HCT116 (cell line): ENCODE results near the gene PHPT1. TPM values are rescaled to one million over a fixed set of nuclear protein-coding genes. Genes with fewer than 3 reads are reported as not detected.

Experiments
- ATAC-seq: fragments of 200-7000 bp; cut with Tn5 transposase; 2 replicates; pipeline ENCODE4 v1.9.1; 2020; ENCODE audit warnings: mild to moderate bottlenecking, moderate library complexity
- BruUV-seq: library from RNA; stranded (reverse); fragments of 400-500 nt; replicated peaks from 2 replicates; lab custom pipeline; 2021; lab: Mats Ljungman, UMichigan
- CTCF ChIA-PET: fragments of 300-600 bp; sonication (Branson Sonifier 250); formaldehyde crosslinking; loops from one replicate; lab custom pipeline; 2021; ENCODE audit warnings: antibody characterized with exemption; lab: Charles Lee
- POLR2A ChIA-PET: fragments of 300-600, 350-600 bp; sonication (Branson Sonifier 250); formaldehyde crosslinking; loops from one replicate; lab custom pipeline; 2021; ENCODE audit warnings: antibody characterized with exemption; lab: Charles Lee
- RAD21 ChIA-PET, 2 experiments: fragments of 300-600 bp; sonication (Branson Sonifier 250); formaldehyde crosslinking; loops; one replicate each; lab custom pipeline; 2023; ENCODE audit warnings: low total read pairs in 2 of 2; ENCODE audit not compliant: uncharacterized antibody in 2 of 2, unreplicated experiment in 2 of 2, low non-redundant PET in 1 of 2; lab: Charles Lee
- DNase-seq: peaks from one replicate; pipeline ENCODE4 v3.0.0-alpha.2; 2010; ENCODE audit warnings: low read depth, low spot score
- H2AFZ ChIP-seq: fragments of 200-600 bp; shearing (Covaris generic), sonication (generic); 2 replicates; pipeline ENCODE4 v1.6.1; 2017; ENCODE audit warnings: low read depth, mixed run types, mixed read lengths, antibody characterized with exemption, low read length; ENCODE audit not compliant: poor library complexity, severe bottlenecking
- H3K27ac ChIP-seq: 2 replicates; pipeline ENCODE4 v1.5.1; 2012; ENCODE audit warnings: low read depth, low read length
- H3K27me3 ChIP-seq: fragments of 200-600 bp; sonication (generic); 2 replicates; pipeline ENCODE4 v1.6.1; 2016; ENCODE audit warnings: mixed run types, low read length, mixed read lengths; ENCODE audit not compliant: insufficient read depth
- H3K36me3 ChIP-seq, 2 experiments: fragments of 200-500 bp in 1 of 2; fragments of 200-600 bp in 1 of 2; sonication (Bioruptor generic) in 1 of 2; sonication (generic) in 1 of 2; 2 replicates each; pipeline versions ENCODE4 v1.5.1 to v1.6.1; 2014 to 2016; ENCODE audit warnings: low read length in 2 of 2, inconsistent platforms in 1 of 2, mixed read lengths in 1 of 2, mixed run types in 1 of 2; ENCODE audit not compliant: insufficient read depth in 2 of 2, control insufficient read depth in 1 of 2
- H3K4me1 ChIP-seq, 2 experiments: fragments of 200-600 bp in 1 of 2; sonication (generic) in 1 of 2; 2 replicates each; pipeline versions ENCODE4 v1.5.1 to v1.6.1; 2012 to 2017; ENCODE audit warnings: low read length in 2 of 2, inconsistent platforms in 1 of 2, mild to moderate bottlenecking in 1 of 2, mixed read lengths in 1 of 2, mixed run types in 1 of 2, moderate library complexity in 1 of 2; ENCODE audit not compliant: insufficient read depth in 2 of 2, control insufficient read depth in 1 of 2
- H3K4me2 ChIP-seq: fragments of 200-600 bp; sonication (generic); 2 replicates; pipeline ENCODE4 v1.6.1; 2017; ENCODE audit warnings: mixed run types, low read length, mixed read lengths
- H3K4me3 ChIP-seq, 2 experiments: fragments of 200-600 bp in 1 of 2; sonication (generic) in 1 of 2; replicated peaks in 1 of 2; 2 replicates each; pipeline ENCODE4 v1.5.1; 2011 to 2016; ENCODE audit warnings: low read length in 2 of 2, control low read depth in 1 of 2, low read depth in 1 of 2, mild to moderate bottlenecking in 1 of 2, mixed read lengths in 1 of 2, mixed run types in 1 of 2
- H3K79me2 ChIP-seq: fragments of 200-600 bp; sonication (generic); 2 replicates; pipeline ENCODE4 v1.6.1; 2017; ENCODE audit warnings: mild to moderate bottlenecking, mixed run types, low read length, moderate library complexity, mixed read lengths; ENCODE audit not compliant: insufficient read depth
- H3K9ac ChIP-seq: fragments of 200-600 bp; sonication (generic); 2 replicates; pipeline ENCODE4 v1.6.1; 2016; ENCODE audit warnings: low read length, mixed read lengths
- H3K9me2 ChIP-seq: fragments of 200-600 bp; sonication (generic), shearing (Covaris generic); 2 replicates; pipeline ENCODE4 v1.6.1; 2017; ENCODE audit warnings: mixed run types, mild to moderate bottlenecking, moderate library complexity; ENCODE audit not compliant: insufficient read depth
- H3K9me3 ChIP-seq, 2 experiments: fragments of 200-500 bp in 1 of 2; fragments of 200-600 bp in 1 of 2; sonication (Bioruptor generic) in 1 of 2; sonication (generic) in 1 of 2; 2 replicates each; pipeline ENCODE4 v1.6.1; 2014 to 2017; ENCODE audit warnings: low read length in 2 of 2, mixed read lengths in 2 of 2, inconsistent platforms in 1 of 2, low read depth in 1 of 2, mild to moderate bottlenecking in 1 of 2, mixed run types in 1 of 2, moderate library complexity in 1 of 2; ENCODE audit not compliant: control insufficient read depth in 1 of 2, insufficient read depth in 1 of 2
- H4K20me1 ChIP-seq: fragments of 200-600 bp; sonication (generic), shearing (Covaris generic); 2 replicates; pipeline ENCODE4 v1.6.1; 2017; ENCODE audit warnings: mixed run types, mild to moderate bottlenecking, moderate library complexity; ENCODE audit not compliant: insufficient read depth
- CEBPB ChIP-seq: IDR thresholded peaks from 2 replicates; pipeline ENCODE4 v1.6.1; 2012; ENCODE audit warnings: low read depth
- EZH2phosphoT487 ChIP-seq: fragments of 200-600 bp; IDR thresholded peaks from 2 replicates; pipeline ENCODE4 v1.6.1; 2018; ENCODE audit warnings: antibody characterized with exemption, borderline replicate concordance
- FOSL1 ChIP-seq: IDR thresholded peaks from 2 replicates; pipeline ENCODE4 v1.6.1; 2012; ENCODE audit warnings: low read depth
- POLR2AphosphoS5 ChIP-seq: IDR thresholded peaks from 2 replicates; pipeline ENCODE4 v1.6.1; 2011; ENCODE audit warnings: mild to moderate bottlenecking, low read depth, low read length, moderate library complexity
- RAD21 ChIP-seq: IDR thresholded peaks from 2 replicates; pipeline ENCODE4 v1.6.1; 2012; ENCODE audit warnings: low read depth, mild to moderate bottlenecking
- ZNF274 ChIP-seq: fragments of 200-500 bp; sonication (Bioruptor generic); IDR thresholded peaks from 2 replicates; pipeline ENCODE4 v1.6.1; 2014; ENCODE audit warnings: mild to moderate bottlenecking, low read depth, low read length, inconsistent platforms
- intact Hi-C: fragments of 100-400 bp; cut with micrococcal nuclease; formaldehyde crosslinking; loops from 2 replicates; pipeline ENCODE4 v1.10.0; 2022
- total RNA-seq: library from RNA; stranded (reverse); gene quantifications from one replicate; pipeline ENCODE4 v1.2.1, GENCODE V29; 2021; ENCODE audit not compliant: unreplicated experiment
- TF ChIP-seq, protein P1 (sequence below): IDR thresholded peaks from 2 replicates; pipeline ENCODE4 v1.6.1; 2012; ENCODE audit warnings: low read depth
- TF ChIP-seq, protein P2 (sequence below): IDR thresholded peaks from 2 replicates; pipeline ENCODE4 v1.6.1; 2012
- TF ChIP-seq, protein P3 (sequence below): IDR thresholded peaks from 2 replicates; pipeline ENCODE4 v1.6.1; 2012
- TF ChIP-seq, protein P4 (sequence below): IDR thresholded peaks from 2 replicates; pipeline ENCODE4 v1.6.1; 2011; ENCODE audit warnings: mild to moderate bottlenecking, low read length, moderate library complexity; ENCODE audit not compliant: insufficient replicate concordance; ENCODE audit errors: extremely low read depth

The PHPT1 gene
- total RNA-seq, 1 experiment from 2014 or later = 148 TPM

DNA sequence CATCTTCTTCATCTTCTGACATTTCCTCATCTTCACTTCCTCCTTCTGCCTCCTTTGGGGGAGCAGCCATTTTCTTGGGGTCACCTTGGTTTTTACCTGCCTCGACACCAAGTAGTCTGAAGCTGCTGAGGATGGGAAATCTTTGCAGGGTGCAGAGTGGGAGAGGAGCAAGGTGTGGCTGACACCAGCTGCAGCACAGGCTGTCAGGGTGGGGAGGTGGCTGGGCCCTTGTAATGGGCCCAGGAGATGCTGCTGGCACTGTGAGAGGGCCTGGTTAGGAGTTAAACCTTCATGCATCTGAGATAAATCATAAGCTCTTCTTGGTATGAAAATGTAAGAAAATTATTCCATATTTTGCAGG lies 33.8 kb upstream of the PHPT1 start:
- no TSS peak for BruUV-seq
- Histone ChIP-seq H3K4me2 (no peak overlapping the region), H3K9me3 (no peaks in the 10 kb centered on the region), H3K4me3 (no peak overlapping the region), H3K27me3 (no peaks in the 10 kb centered on the region), H3K79me2 (peaks cover 48% of the 10 kb centered on the region), H2AFZ (no peak overlapping the region), H3K9ac (no peak overlapping the region), H3K27ac (no peak overlapping the region), H3K9me2 (no peaks in the 10 kb centered on the region), H3K4me1 (no peaks in the 10 kb centered on the region), H3K36me3 (peaks cover 0 to 14% of the 10 kb centered on the region in 2 experiments; a peak in 2 of 4 replicates), H4K20me1 (no peaks in the 10 kb centered on the region)
- ChIA-PET CTCF (no interaction called here), RAD21 (no interaction called here), POLR2A (no interaction called here)
- no peak for TF ChIP-seq RAD21
- TF ChIP-seq, protein P1, sequence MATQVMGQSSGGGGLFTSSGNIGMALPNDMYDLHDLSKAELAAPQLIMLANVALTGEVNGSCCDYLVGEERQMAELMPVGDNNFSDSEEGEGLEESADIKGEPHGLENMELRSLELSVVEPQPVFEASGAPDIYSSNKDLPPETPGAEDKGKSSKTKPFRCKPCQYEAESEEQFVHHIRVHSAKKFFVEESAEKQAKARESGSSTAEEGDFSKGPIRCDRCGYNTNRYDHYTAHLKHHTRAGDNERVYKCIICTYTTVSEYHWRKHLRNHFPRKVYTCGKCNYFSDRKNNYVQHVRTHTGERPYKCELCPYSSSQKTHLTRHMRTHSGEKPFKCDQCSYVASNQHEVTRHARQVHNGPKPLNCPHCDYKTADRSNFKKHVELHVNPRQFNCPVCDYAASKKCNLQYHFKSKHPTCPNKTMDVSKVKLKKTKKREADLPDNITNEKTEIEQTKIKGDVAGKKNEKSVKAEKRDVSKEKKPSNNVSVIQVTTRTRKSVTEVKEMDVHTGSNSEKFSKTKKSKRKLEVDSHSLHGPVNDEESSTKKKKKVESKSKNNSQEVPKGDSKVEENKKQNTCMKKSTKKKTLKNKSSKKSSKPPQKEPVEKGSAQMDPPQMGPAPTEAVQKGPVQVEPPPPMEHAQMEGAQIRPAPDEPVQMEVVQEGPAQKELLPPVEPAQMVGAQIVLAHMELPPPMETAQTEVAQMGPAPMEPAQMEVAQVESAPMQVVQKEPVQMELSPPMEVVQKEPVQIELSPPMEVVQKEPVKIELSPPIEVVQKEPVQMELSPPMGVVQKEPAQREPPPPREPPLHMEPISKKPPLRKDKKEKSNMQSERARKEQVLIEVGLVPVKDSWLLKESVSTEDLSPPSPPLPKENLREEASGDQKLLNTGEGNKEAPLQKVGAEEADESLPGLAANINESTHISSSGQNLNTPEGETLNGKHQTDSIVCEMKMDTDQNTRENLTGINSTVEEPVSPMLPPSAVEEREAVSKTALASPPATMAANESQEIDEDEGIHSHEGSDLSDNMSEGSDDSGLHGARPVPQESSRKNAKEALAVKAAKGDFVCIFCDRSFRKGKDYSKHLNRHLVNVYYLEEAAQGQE = no peak
- TF ChIP-seq POLR2AphosphoS5 = no peak
- no peak for TF ChIP-seq ZNF274
- TF ChIP-seq, protein P2, sequence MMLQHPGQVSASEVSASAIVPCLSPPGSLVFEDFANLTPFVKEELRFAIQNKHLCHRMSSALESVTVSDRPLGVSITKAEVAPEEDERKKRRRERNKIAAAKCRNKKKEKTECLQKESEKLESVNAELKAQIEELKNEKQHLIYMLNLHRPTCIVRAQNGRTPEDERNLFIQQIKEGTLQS = no peak
- TF ChIP-seq, protein P3, sequence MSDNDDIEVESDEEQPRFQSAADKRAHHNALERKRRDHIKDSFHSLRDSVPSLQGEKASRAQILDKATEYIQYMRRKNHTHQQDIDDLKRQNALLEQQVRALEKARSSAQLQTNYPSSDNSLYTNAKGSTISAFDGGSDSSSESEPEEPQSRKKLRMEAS = no peak
- no peak for TF ChIP-seq EZH2phosphoT487
- TF ChIP-seq, protein P4, sequence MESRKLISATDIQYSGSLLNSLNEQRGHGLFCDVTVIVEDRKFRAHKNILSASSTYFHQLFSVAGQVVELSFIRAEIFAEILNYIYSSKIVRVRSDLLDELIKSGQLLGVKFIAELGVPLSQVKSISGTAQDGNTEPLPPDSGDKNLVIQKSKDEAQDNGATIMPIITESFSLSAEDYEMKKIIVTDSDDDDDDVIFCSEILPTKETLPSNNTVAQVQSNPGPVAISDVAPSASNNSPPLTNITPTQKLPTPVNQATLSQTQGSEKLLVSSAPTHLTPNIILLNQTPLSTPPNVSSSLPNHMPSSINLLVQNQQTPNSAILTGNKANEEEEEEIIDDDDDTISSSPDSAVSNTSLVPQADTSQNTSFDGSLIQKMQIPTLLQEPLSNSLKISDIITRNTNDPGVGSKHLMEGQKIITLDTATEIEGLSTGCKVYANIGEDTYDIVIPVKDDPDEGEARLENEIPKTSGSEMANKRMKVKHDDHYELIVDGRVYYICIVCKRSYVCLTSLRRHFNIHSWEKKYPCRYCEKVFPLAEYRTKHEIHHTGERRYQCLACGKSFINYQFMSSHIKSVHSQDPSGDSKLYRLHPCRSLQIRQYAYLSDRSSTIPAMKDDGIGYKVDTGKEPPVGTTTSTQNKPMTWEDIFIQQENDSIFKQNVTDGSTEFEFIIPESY = no peak
- no peak for TF ChIP-seq CEBPB
- no peak for TF ChIP-seq FOSL1
- no peak for ATAC-seq
- intact Hi-C loops = no loop called here
- no peak for DNase-seq
